T-helper 1 cell treated with Interleukin-12 subunit alpha and Interleukin-12 subunit beta and Interleukin-4 antibody, amounts not matched to agents 30 μg/mL and 1 μg/mL, for 36 hours (primary cell): Measurements from ENCODE around the gene CMIP.

Experiments
- H3K27ac Mint-ChIP-seq: one replicate; pipeline ENCODE4 v1.8.0; 2021; ENCODE audit warnings: mild to moderate bottlenecking, mixed read lengths
- H3K27me3 Mint-ChIP-seq: one replicate; pipeline ENCODE4 v1.8.0; 2021; ENCODE audit warnings: low read depth, mixed read lengths
- H3K36me3 Mint-ChIP-seq: one replicate; pipeline ENCODE4 v1.8.0; 2021; ENCODE audit warnings: low read depth, mixed read lengths
- H3K4me1 Mint-ChIP-seq: one replicate; pipeline ENCODE4 v1.8.0; 2021; ENCODE audit warnings: low read depth, mixed read lengths
- H3K4me3 Mint-ChIP-seq: one replicate; pipeline ENCODE4 v1.8.0; 2021; ENCODE audit warnings: mild to moderate bottlenecking, moderate library complexity, mixed read lengths
- H3K9me3 Mint-ChIP-seq: one replicate; pipeline ENCODE4 v1.8.0; 2021; ENCODE audit warnings: mixed read lengths

CMIP gene

GRCh38 chr16:81509404-81509803, 64.8 kb downstream of the CMIP start:
- no peak overlapping the region for H3K27ac Mint-ChIP-seq

GRCh38 chr16:81510016-81510415, 65.4 kb downstream of the CMIP start:
- H3K4me3 Mint-ChIP-seq: no peak overlapping the region
- no peaks in the 10 kb centered on the region for H3K9me3 Mint-ChIP-seq
- no peaks in the 10 kb centered on the region for H3K27me3 Mint-ChIP-seq
- peaks cover 3% of the 10 kb centered on the region for H3K36me3 Mint-ChIP-seq
- H3K27ac Mint-ChIP-seq: no peak overlapping the region
- H3K4me1 Mint-ChIP-seq: peaks cover 23% of the 10 kb centered on the region

More at GRCh38 chr16:81509404-81509803, 64.8 kb downstream of the CMIP start:
- no peaks in the 10 kb centered on the region for H3K27me3 Mint-ChIP-seq
- no peak overlapping the region for H3K4me3 Mint-ChIP-seq
- H3K9me3 Mint-ChIP-seq: no peaks in the 10 kb centered on the region
- peaks cover 3% of the 10 kb centered on the region for H3K36me3 Mint-ChIP-seq
- H3K4me1 Mint-ChIP-seq: peaks cover 21% of the 10 kb centered on the region

- H3K36me3 Mint-ChIP-seq: peaks cover 6% of the 10 kb centered on the region
- peaks cover 19% of the 10 kb centered on the region for H3K4me1 Mint-ChIP-seq
- no peaks in the 10 kb centered on the region for H3K9me3 Mint-ChIP-seq
- H3K27me3 Mint-ChIP-seq: no peaks in the 10 kb centered on the region
- no peak overlapping the region for H3K4me3 Mint-ChIP-seq
- no peak overlapping the region for H3K27ac Mint-ChIP-seq
Observed at GRCh38 chr16:81511371-81511770, 66.8 kb downstream of the CMIP start.

GRCh38 chr16:81513204-81514040, 68.8 kb downstream of the CMIP start:
- Mint-ChIP-seq H3K4me1 (peaks cover 19% of the 10 kb centered on the region), H3K9me3 (no peaks in the 10 kb centered on the region), H3K27ac (no peak overlapping the region), H3K36me3 (peaks cover 9% of the 10 kb centered on the region), H3K4me3 (no peak overlapping the region), H3K27me3 (no peaks in the 10 kb centered on the region)

GRCh38 chr16:81514041-81514559, 69.5 kb downstream of the CMIP start:
- no peaks in the 10 kb centered on the region for H3K27me3 Mint-ChIP-seq
- H3K9me3 Mint-ChIP-seq: no peaks in the 10 kb centered on the region
- H3K36me3 Mint-ChIP-seq: peaks cover 9% of the 10 kb centered on the region
- peaks cover 19% of the 10 kb centered on the region for H3K4me1 Mint-ChIP-seq
- no peak overlapping the region for H3K27ac Mint-ChIP-seq
- H3K4me3 Mint-ChIP-seq: no peak overlapping the region

- H3K36me3 Mint-ChIP-seq: peaks cover 9% of the 10 kb centered on the region
- no peaks in the 10 kb centered on the region for H3K27me3 Mint-ChIP-seq
- no peak overlapping the region for H3K4me3 Mint-ChIP-seq
- H3K4me1 Mint-ChIP-seq: peaks cover 24% of the 10 kb centered on the region
- H3K9me3 Mint-ChIP-seq: no peaks in the 10 kb centered on the region
- H3K27ac Mint-ChIP-seq: no peak overlapping the region
Observed at GRCh38 chr16:81514568-81515258, 70.1 kb downstream of the CMIP start.

- Mint-ChIP-seq H3K27me3 (no peaks in the 10 kb centered on the region), H3K4me3 (no peak overlapping the region), H3K9me3 (no peaks in the 10 kb centered on the region), H3K36me3 (peaks cover 11% of the 10 kb centered on the region), H3K27ac (no peak overlapping the region), H3K4me1 (peaks cover 30% of the 10 kb centered on the region)
Observed at GRCh38 chr16:81515281-81515680, 70.7 kb downstream of the CMIP start.

- Mint-ChIP-seq H3K36me3 (peaks cover 14% of the 10 kb centered on the region), H3K4me1 (peaks cover 34% of the 10 kb centered on the region), H3K27ac (no peak overlapping the region), H3K4me3 (no peak overlapping the region), H3K27me3 (no peaks in the 10 kb centered on the region), H3K9me3 (no peaks in the 10 kb centered on the region)
Observed at GRCh38 chr16:81515721-81516120, 71.1 kb downstream of the CMIP start.

GRCh38 chr16:81516478-81517149, 72.0 kb downstream of the CMIP start:
- peaks cover 41% of the 10 kb centered on the region for H3K4me1 Mint-ChIP-seq
- peaks cover 13% of the 10 kb centered on the region for H3K36me3 Mint-ChIP-seq
- no peak overlapping the region for H3K27ac Mint-ChIP-seq
- H3K9me3 Mint-ChIP-seq: no peaks in the 10 kb centered on the region
- no peaks in the 10 kb centered on the region for H3K27me3 Mint-ChIP-seq
- H3K4me3 Mint-ChIP-seq: no peak overlapping the region

- Mint-ChIP-seq H3K4me1 (peaks cover 45% of the 10 kb centered on the region), H3K4me3 (no peak overlapping the region), H3K27ac (no peak overlapping the region), H3K27me3 (no peaks in the 10 kb centered on the region), H3K36me3 (peaks cover 13% of the 10 kb centered on the region), H3K9me3 (no peaks in the 10 kb centered on the region)
Observed at GRCh38 chr16:81517150-81517499, 72.5 kb downstream of the CMIP start.

- no peak overlapping the region for H3K4me3 Mint-ChIP-seq
- peaks cover 13% of the 10 kb centered on the region for H3K36me3 Mint-ChIP-seq
- no peaks in the 10 kb centered on the region for H3K9me3 Mint-ChIP-seq
- H3K27ac Mint-ChIP-seq: no peak overlapping the region
- peaks cover 51% of the 10 kb centered on the region for H3K4me1 Mint-ChIP-seq
- H3K27me3 Mint-ChIP-seq: no peaks in the 10 kb centered on the region
Observed at GRCh38 chr16:81517629-81518438, 73.2 kb downstream of the CMIP start.

- Mint-ChIP-seq H3K4me3 (no peak overlapping the region), H3K36me3 (peaks cover 16% of the 10 kb centered on the region), H3K27me3 (no peaks in the 10 kb centered on the region), H3K4me1 (peaks cover 51% of the 10 kb centered on the region), H3K27ac (no peak overlapping the region), H3K9me3 (no peaks in the 10 kb centered on the region)
Observed at GRCh38 chr16:81518439-81518757, 73.8 kb downstream of the CMIP start.

- Mint-ChIP-seq H3K4me1 (peaks cover 50% of the 10 kb centered on the region), H3K9me3 (no peaks in the 10 kb centered on the region), H3K27ac (peak overlapping the region; percentile 91), H3K27me3 (no peaks in the 10 kb centered on the region), H3K4me3 (peak overlapping the region; percentile 58), H3K36me3 (peaks cover 19% of the 10 kb centered on the region)
Observed at GRCh38 chr16:81519301-81520150, 74.9 kb downstream of the CMIP start.
